ENCODE results near the gene SH2D5.

The SH2D5 gene

GRCh38 chr1:20715406-20715805 is 17.1 kb downstream of the SH2D5 start:
- Histone ChIP-seq H3K4me1 (ENCODE audit: control insufficient read depth in 1 of 2, insufficient read depth in 1 of 2, low read depth in 1 of 2, low read length in 1 of 2) (peaks cover 10 to 11% of the 10 kb centered on the region in 2 experiments), H3K27ac (no peak overlapping the region), H3K27me3 (peaks cover 57% of the 10 kb centered on the region), H3K4me3 (ENCODE audit: low read depth in 1 of 2, low read length in 1 of 2) (no peak overlapping the region), H3K36me3 (no peaks in the 10 kb centered on the region), H3K9me3 (no peaks in the 10 kb centered on the region)
- no peak for TF ChIP-seq CTCF (IDR thresholded peaks at IDR 0.05)

- H3K9me3 ChIP-seq: no peaks in the 10 kb centered on the region
- peaks cover 37% of the 10 kb centered on the region for H3K27me3 ChIP-seq
- H3K27ac ChIP-seq: no peak overlapping the region
- no peak overlapping the region for H3K4me3 ChIP-seq (ENCODE audit: low read depth in 1 of 2, low read length in 1 of 2)
- no peaks in the 10 kb centered on the region for H3K36me3 ChIP-seq
- H3K4me1 ChIP-seq (ENCODE audit: control insufficient read depth in 1 of 2, insufficient read depth in 1 of 2, low read depth in 1 of 2, low read length in 1 of 2): peaks cover 10 to 11% of the 10 kb centered on the region in 2 experiments
- TF ChIP-seq CTCF (IDR thresholded peaks at IDR 0.05): no peak
Measured at GRCh38 chr1:20713440-20713839, 19.1 kb downstream of the SH2D5 start.

- H3K27ac ChIP-seq: no peak overlapping the region
- peaks cover 2 to 6% of the 10 kb centered on the region in 2 experiments for H3K4me1 ChIP-seq (ENCODE audit: control insufficient read depth in 1 of 2, insufficient read depth in 1 of 2, low read depth in 1 of 2, low read length in 1 of 2)
- no peak overlapping the region for H3K4me3 ChIP-seq (ENCODE audit: low read depth in 1 of 2, low read length in 1 of 2)
- H3K27me3 ChIP-seq: peaks cover 25% of the 10 kb centered on the region
- H3K36me3 ChIP-seq: no peaks in the 10 kb centered on the region
- H3K9me3 ChIP-seq: no peaks in the 10 kb centered on the region
- TF ChIP-seq CTCF (IDR thresholded peaks at IDR 0.05): no peak
Measured at GRCh38 chr1:20712215-20712577, 20.3 kb downstream of the SH2D5 start.

GRCh38 chr1:20711285-20712214 is 21.0 kb downstream of the SH2D5 start:
- Histone ChIP-seq H3K27ac (no peak overlapping the region), H3K4me3 (ENCODE audit: low read depth in 1 of 2, low read length in 1 of 2) (no peak overlapping the region), H3K9me3 (no peaks in the 10 kb centered on the region), H3K27me3 (peaks cover 18% of the 10 kb centered on the region), H3K36me3 (no peaks in the 10 kb centered on the region), H3K4me1 (ENCODE audit: control insufficient read depth in 1 of 2, insufficient read depth in 1 of 2, low read depth in 1 of 2, low read length in 1 of 2) (peaks cover 0 to 5% of the 10 kb centered on the region in 2 experiments)
- TF ChIP-seq CTCF (IDR thresholded peaks at IDR 0.05): no peak

GRCh38 chr1:20710469-20711284 is 21.8 kb downstream of the SH2D5 start:
- no peaks in the 10 kb centered on the region for H3K36me3 ChIP-seq
- no peak overlapping the region for H3K27ac ChIP-seq
- peaks cover 10% of the 10 kb centered on the region for H3K27me3 ChIP-seq
- H3K9me3 ChIP-seq: no peaks in the 10 kb centered on the region
- TF ChIP-seq CTCF (IDR thresholded peaks at IDR 0.05): no peak
- H3K4me1 ChIP-seq (ENCODE audit: control insufficient read depth in 1 of 2, insufficient read depth in 1 of 2, low read depth in 1 of 2, low read length in 1 of 2): peaks cover 0 to 5% of the 10 kb centered on the region in 2 experiments
- no peak overlapping the region for H3K4me3 ChIP-seq (ENCODE audit: low read depth in 1 of 2, low read length in 1 of 2)

Measured in neutrophil (primary cell).